ENCODE data around the gene CD44.

Gene CD44

GRCh38 chr11:35166369-35167360 is 27.7 kb downstream of the CD44 start:
- in situ Hi-C loops (cut with HindIII; ENCODE audit: low sequenced_read_pairs) = loop anchor here (5.0 kb wide), 1 partner anchor 239 kb away; no protein-coding TSS in a partner anchor
- TF ChIP-seq CTCF (IDR thresholded peaks at IDR 0.05; ENCODE audit: low read depth, low read length, missing control alignments) = no peak
- no peak overlapping the region for H3K4me3 ChIP-seq (ENCODE audit: low read depth, low read length)
- peak; percentile 67 for DNase-seq (ENCODE audit: low read depth)

GRCh38 chr11:35167426-35167954 is 28.5 kb downstream of the CD44 start:
- no peak overlapping the region for H3K4me3 ChIP-seq (ENCODE audit: low read depth, low read length)
- no peak for DNase-seq (ENCODE audit: low read depth)
- in situ Hi-C loops (cut with HindIII; ENCODE audit: low sequenced_read_pairs) = loop anchor here (5.0 kb wide), 1 partner anchor 240 kb away; no protein-coding TSS in a partner anchor
- TF ChIP-seq CTCF (IDR thresholded peaks at IDR 0.05; ENCODE audit: low read depth, low read length, missing control alignments) = no peak

GRCh38 chr11:35168671-35169070 is 29.7 kb downstream of the CD44 start:
- DNase-seq (ENCODE audit: low read depth) = no peak
- H3K4me3 ChIP-seq (ENCODE audit: low read depth, low read length) = no peak overlapping the region
- in situ Hi-C loops (cut with HindIII; ENCODE audit: low sequenced_read_pairs) = loop anchor here (5.0 kb wide), 1 partner anchor 241 kb away; no protein-coding TSS in a partner anchor
- TF ChIP-seq CTCF (IDR thresholded peaks at IDR 0.05; ENCODE audit: low read depth, low read length, missing control alignments) = no peak

- no peak for TF ChIP-seq CTCF (IDR thresholded peaks at IDR 0.05; ENCODE audit: low read depth, low read length, missing control alignments)
- H3K4me3 ChIP-seq (ENCODE audit: low read depth, low read length) = no peak overlapping the region
- no peak for DNase-seq (ENCODE audit: low read depth)
- in situ Hi-C loops (cut with HindIII; ENCODE audit: low sequenced_read_pairs) = loop anchor here (5.0 kb wide), 1 partner anchor 242 kb away; no protein-coding TSS in a partner anchor
These were observed 30.1 kb downstream of the CD44 start for GRCh38 chr11:35169112-35169511.

GRCh38 chr11:35169754-35170153 is 30.8 kb downstream of the CD44 start:
- H3K4me3 ChIP-seq (ENCODE audit: low read depth, low read length) = no peak overlapping the region
- no peak for TF ChIP-seq CTCF (IDR thresholded peaks at IDR 0.05; ENCODE audit: low read depth, low read length, missing control alignments)
- DNase-seq (ENCODE audit: low read depth) = no peak
- in situ Hi-C loops (cut with HindIII; ENCODE audit: low sequenced_read_pairs) = loop anchor here (5.0 kb wide), 1 partner anchor 242 kb away; no protein-coding TSS in a partner anchor

GRCh38 chr11:35170503-35170902 is 31.5 kb downstream of the CD44 start:
- H3K4me3 ChIP-seq (ENCODE audit: low read depth, low read length) = no peak overlapping the region
- DNase-seq (ENCODE audit: low read depth) = peak; percentile 34
- no peak for TF ChIP-seq CTCF (IDR thresholded peaks at IDR 0.05; ENCODE audit: low read depth, low read length, missing control alignments)
- in situ Hi-C loops (cut with HindIII; ENCODE audit: low sequenced_read_pairs) = no loop called here

Data from astrocyte of the cerebellum (primary cell).